ENCODE measurements around the gene MTIF3. TPM values are rescaled to one million over a fixed set of nuclear protein-coding genes. Genes with fewer than 3 reads are reported as not detected.

MTIF3 gene
- total RNA-seq, 1 donor from 2014 or later, result 41.6 TPM

DNA sequence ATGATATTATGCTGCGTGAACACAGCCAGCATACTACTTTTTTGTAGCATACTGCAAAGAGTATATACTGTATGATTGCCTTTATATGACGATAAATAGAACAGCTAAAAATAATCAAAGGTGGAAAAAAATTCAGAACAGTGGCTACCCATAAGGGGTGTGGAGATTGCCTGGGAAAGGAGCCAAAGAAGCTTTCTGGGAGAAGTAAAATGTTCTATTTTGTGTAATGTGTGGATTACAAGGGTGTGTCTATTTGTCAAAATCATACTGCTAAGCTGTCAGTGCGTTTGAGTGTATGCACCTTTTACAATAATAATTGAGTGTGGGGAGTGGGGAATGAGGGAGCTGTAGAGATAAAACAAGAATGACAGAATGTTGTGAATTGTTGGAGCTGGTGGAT is 45.2 kb upstream of the MTIF3 start:
- H3K4me1 Mint-ChIP-seq (ENCODE audit: unreplicated experiment), result no peaks in the 10 kb centered on the region
- H3K4me3 Mint-ChIP-seq (ENCODE audit: unreplicated experiment), result no peak overlapping the region
- H3K27ac Mint-ChIP-seq (ENCODE audit: unreplicated experiment), result no peak overlapping the region
- no peak for DNase-seq (ENCODE audit: extremely low spot score, unreplicated experiment)
- no peaks in the 10 kb centered on the region for H3K9me3 Mint-ChIP-seq (ENCODE audit: unreplicated experiment)
- H3K27me3 Mint-ChIP-seq (ENCODE audit: unreplicated experiment), result peaks cover 13% of the 10 kb centered on the region
- H3K36me3 Mint-ChIP-seq (ENCODE audit: unreplicated experiment), result no peaks in the 10 kb centered on the region
- TF ChIP-seq, protein P1, sequence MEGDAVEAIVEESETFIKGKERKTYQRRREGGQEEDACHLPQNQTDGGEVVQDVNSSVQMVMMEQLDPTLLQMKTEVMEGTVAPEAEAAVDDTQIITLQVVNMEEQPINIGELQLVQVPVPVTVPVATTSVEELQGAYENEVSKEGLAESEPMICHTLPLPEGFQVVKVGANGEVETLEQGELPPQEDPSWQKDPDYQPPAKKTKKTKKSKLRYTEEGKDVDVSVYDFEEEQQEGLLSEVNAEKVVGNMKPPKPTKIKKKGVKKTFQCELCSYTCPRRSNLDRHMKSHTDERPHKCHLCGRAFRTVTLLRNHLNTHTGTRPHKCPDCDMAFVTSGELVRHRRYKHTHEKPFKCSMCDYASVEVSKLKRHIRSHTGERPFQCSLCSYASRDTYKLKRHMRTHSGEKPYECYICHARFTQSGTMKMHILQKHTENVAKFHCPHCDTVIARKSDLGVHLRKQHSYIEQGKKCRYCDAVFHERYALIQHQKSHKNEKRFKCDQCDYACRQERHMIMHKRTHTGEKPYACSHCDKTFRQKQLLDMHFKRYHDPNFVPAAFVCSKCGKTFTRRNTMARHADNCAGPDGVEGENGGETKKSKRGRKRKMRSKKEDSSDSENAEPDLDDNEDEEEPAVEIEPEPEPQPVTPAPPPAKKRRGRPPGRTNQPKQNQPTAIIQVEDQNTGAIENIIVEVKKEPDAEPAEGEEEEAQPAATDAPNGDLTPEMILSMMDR (IDR thresholded peaks at IDR 0.05), result no peak

DNA sequence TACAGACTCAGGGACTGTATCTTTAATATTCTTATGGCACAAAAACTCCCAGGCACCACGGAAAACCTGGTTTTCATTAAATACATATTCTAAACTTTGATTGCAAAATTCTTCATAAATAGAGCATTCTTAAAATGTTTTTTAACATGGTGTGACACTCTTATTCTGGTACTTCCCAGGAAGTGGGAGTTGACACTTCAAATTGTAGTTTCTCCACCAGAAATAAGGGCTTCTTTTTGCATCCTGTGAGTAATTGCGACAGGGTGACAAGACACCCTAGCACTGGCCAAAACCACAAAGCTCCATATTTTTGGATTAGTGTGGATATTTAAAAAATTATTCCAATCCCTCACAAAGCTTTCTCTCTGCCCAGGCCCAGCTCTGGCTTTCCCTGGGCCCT is 43.6 kb upstream of the MTIF3 start:
- TF ChIP-seq, protein P1 (IDR thresholded peaks at IDR 0.05), result no peak
- no peak overlapping the region for H3K4me3 Mint-ChIP-seq (ENCODE audit: unreplicated experiment)
- no peak for DNase-seq (ENCODE audit: extremely low spot score, unreplicated experiment)
- H3K4me1 Mint-ChIP-seq (ENCODE audit: unreplicated experiment), result no peaks in the 10 kb centered on the region
- H3K9me3 Mint-ChIP-seq (ENCODE audit: unreplicated experiment), result no peaks in the 10 kb centered on the region
- peaks cover 13% of the 10 kb centered on the region for H3K27me3 Mint-ChIP-seq (ENCODE audit: unreplicated experiment)
- no peak overlapping the region for H3K27ac Mint-ChIP-seq (ENCODE audit: unreplicated experiment)
- H3K36me3 Mint-ChIP-seq (ENCODE audit: unreplicated experiment), result no peaks in the 10 kb centered on the region

DNA sequence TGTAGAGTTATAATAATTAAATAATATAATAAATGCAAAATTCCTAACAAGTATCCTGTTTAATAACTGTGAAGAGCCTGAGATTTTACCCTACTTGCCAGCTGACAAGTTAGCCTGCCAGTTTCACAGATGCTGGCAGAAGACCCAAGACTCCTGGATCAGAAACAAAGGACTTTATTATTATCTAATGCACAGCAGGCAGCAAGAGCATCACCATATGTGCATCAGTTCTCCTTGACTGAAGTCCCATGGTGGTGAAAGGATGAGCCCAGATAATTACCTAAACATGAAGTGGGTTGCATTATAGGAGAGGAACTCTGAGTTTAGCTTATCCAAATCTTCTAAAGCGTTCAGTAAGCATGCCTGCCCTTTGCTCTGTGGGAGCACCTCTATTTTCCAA is 39.1 kb upstream of the MTIF3 start:
- Mint-ChIP-seq H3K4me3 (ENCODE audit: unreplicated experiment) (no peak overlapping the region), H3K27ac (ENCODE audit: unreplicated experiment) (no peak overlapping the region), H3K36me3 (ENCODE audit: unreplicated experiment) (no peaks in the 10 kb centered on the region), H3K9me3 (ENCODE audit: unreplicated experiment) (no peaks in the 10 kb centered on the region), H3K27me3 (ENCODE audit: unreplicated experiment) (peaks cover 14% of the 10 kb centered on the region), H3K4me1 (ENCODE audit: unreplicated experiment) (peaks cover 10% of the 10 kb centered on the region)
- no peak for DNase-seq (ENCODE audit: extremely low spot score, unreplicated experiment)
- TF ChIP-seq, protein P1 (IDR thresholded peaks at IDR 0.05), result no peak

DNA sequence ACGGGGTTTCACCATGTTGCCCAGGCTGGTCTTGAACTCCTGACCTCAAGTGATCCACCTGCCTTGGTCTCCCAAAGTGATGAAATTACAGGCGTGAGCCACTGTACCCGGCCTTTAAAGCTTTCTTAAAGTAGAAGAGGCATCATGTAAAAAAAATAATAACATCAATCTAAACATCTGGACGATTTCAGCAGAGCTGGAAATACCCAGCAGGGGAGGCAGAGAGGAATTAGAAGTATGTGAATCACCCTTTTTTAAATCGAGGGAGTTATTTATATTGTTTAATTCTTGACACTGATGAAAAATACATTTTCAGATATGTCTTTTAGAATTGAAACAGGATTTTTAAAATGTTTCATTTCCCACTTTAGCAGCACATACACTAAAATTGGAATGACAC is 37.4 kb upstream of the MTIF3 start:
- no peak for DNase-seq (ENCODE audit: extremely low spot score, unreplicated experiment)
- Mint-ChIP-seq H3K36me3 (ENCODE audit: unreplicated experiment) (no peaks in the 10 kb centered on the region), H3K27ac (ENCODE audit: unreplicated experiment) (peak overlapping the region; percentile 27), H3K4me1 (ENCODE audit: unreplicated experiment) (peaks cover 10% of the 10 kb centered on the region), H3K9me3 (ENCODE audit: unreplicated experiment) (peaks cover 1% of the 10 kb centered on the region), H3K27me3 (ENCODE audit: unreplicated experiment) (peaks cover 17% of the 10 kb centered on the region), H3K4me3 (ENCODE audit: unreplicated experiment) (no peak overlapping the region)
- TF ChIP-seq, protein P1 (IDR thresholded peaks at IDR 0.05), result no peak

DNA sequence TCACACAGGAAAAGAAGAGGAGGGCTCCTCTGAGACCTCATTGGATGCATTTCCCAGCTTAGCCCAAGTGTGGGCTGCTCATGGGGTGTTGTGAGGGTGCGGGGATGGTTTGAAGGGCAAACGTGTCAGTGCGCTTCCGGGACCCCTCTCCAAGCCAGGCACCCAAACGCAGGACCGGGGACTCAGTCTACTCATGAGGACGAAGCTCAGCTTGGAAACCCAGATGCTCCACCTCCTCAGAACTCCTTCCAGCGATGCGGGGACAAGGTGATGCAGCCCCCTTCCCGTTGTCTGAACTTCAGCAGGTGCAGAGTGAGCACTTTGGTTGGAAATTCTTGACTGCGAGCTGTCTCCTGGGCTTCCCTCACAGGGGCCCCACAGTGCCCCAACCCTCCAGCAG is 33.1 kb upstream of the MTIF3 start:
- peaks cover 28% of the 10 kb centered on the region for H3K27me3 Mint-ChIP-seq (ENCODE audit: unreplicated experiment)
- peaks cover 9% of the 10 kb centered on the region for H3K4me1 Mint-ChIP-seq (ENCODE audit: unreplicated experiment)
- TF ChIP-seq, protein P1 (IDR thresholded peaks at IDR 0.05), result no peak
- no peak overlapping the region for H3K27ac Mint-ChIP-seq (ENCODE audit: unreplicated experiment)
- no peak overlapping the region for H3K4me3 Mint-ChIP-seq (ENCODE audit: unreplicated experiment)
- peaks cover 9% of the 10 kb centered on the region for H3K9me3 Mint-ChIP-seq (ENCODE audit: unreplicated experiment)
- H3K36me3 Mint-ChIP-seq (ENCODE audit: unreplicated experiment), result no peaks in the 10 kb centered on the region
- no peak for DNase-seq (ENCODE audit: extremely low spot score, unreplicated experiment)

All from osteocyte (in vitro differentiated cells).